Hematopoietic multipotent progenitor cell treated with erythropoietin and hydrocortisone succinate and interleukin-3 and kit ligand, for 15 days (in vitro differentiated cells): Measurements from ENCODE around the gene RPL14.
A peak's percentile ranks its signal among the peaks of the same experiment; 100 is the strongest.
"Not testable (repeated sequence)": the region's sequence is repeated elsewhere in the genome, so short reads cannot be mapped to it uniquely, and the experiment has no call there.

Source experiments
- DNase-seq: peaks from one replicate; pipeline ENCODE4 v3.0.0-alpha.2; 2015; ENCODE audit warnings: low spot score

Gene RPL14

DNA sequence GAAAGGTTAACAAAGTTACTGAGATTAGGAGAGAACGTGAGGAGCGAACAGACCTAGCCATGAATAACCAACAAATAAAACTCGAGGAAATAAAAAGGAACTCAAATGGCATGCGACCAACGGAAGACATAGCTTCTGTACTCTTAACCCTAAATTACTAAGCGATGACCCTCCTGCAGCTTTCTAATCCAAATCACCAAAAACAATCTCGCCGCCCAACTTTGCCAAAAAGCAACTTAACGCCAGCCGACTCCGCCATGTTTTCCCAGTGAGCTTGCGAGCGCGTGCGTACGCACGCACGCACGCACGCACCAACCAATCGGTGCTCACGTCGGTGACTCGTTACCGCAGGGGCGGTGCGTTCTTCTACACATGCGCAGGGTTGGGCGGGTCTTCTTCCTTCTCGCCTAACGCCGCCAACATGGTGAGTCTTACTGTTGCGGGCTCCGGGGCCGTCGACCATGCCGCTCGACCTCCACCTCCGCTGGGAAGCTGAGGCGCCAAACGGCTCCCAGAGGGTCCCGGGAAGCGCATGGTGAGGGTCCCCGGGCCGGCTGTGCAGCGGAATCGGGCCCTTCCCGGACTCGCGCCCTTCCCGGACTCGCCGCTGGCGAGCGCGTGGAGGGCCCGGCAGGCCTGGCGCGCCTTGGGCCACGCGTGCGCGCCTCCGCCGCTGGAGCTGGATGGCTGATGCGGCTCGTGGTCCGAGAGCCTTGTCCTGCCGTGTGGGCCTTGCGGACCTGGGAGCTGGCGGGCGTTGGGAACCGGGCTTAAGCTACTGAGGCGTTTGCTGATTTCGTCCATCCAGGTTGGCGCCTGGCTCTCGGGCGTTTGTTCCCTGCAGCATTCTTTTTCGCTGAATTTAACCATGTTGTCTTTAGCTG, at the start of gene RPL14:
RPL14 (plus strand) TSS at position 400 of the 884 bp plus-strand sequence; CDS start at position 533, 133 bp downstream.
- DNase-seq = peak; percentile 96

GRCh38 chr3:40407611-40408010, 49.5 kb upstream of the RPL14 start:
- DNase-seq = no peak

DNA sequence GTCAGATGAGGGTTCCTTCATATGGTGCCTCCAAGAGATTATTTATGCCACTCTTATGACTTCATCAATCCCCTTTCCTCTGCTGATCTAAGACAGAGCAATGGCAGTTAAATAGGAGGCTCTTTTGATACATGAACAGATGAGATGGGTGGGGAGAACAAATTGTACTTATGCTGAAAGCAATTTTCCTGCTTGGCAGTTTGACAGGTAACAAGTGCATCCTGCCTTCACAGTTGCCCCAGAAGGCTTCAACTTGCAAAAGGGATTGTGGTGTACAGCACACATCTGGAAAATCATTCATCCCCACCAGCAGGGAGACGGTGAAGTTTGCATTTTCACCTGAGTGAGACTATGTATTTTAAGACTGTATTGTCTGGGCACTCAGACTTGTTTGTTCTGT, 42.9 kb upstream of the RPL14 start:
- DNase-seq = no peak

- DNase-seq = no peak
These were observed 39.1 kb upstream of the RPL14 start for GRCh38 chr3:40417845-40418543.

- DNase-seq = no peak
These were observed 34.3 kb upstream of the RPL14 start for GRCh38 chr3:40422861-40423260.

GRCh38 chr3:40427045-40427669, 30.0 kb upstream of the RPL14 start:
- no peak for DNase-seq

GRCh38 chr3:40432793-40433192, 24.3 kb upstream of the RPL14 start:
- no peak for DNase-seq

GRCh38 chr3:40437889-40438288, 19.2 kb upstream of the RPL14 start:
- no peak for DNase-seq

DNA sequence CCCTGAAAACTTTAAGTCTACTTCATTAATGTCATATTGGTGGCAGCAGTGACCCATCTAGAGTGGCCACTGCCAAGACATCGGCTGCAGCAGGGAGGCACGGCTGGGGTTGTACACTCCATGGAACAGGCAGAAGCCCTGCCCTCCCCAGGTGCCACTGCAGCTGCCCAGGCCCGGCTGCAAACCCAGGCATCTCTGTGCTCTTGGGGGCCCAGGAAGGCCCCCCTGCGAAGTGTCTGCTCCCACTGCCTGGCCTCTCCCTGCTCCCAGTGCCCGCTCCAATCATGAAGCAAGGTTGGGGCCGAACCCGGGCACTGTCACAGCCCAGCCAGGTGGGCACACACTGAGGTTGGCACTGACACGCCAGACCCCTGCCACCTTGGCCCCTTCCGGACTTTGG, 12.1 kb upstream of the RPL14 start:
- DNase-seq = no peak

- DNase-seq = no peak
These were observed 11.3 kb upstream of the RPL14 start for GRCh38 chr3:40445880-40446279.

GRCh38 chr3:40450438-40450837, 6.7 kb upstream of the RPL14 start:
- no peak for DNase-seq

GRCh38 chr3:40451551-40451950, 5.6 kb upstream of the RPL14 start:
- no peak for DNase-seq

DNA sequence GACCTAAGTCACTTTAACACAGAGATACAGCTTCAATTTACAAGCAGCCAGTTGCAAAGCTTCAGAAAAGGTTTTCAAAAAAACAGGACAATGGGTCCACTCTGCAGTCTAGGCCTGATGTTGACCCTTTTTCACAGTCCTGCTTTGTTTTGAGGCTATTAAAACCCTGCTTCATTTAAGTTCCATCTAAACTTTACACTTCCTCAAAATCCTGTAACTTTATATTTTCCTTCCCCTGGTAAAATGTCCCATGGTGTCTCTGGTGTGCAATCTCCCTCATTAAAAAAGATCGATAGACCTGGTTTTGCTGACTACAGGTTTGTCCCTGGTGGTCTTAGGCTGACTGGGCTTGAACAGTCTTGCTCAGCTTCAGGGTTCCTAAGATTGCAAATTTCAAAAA, 5.1 kb upstream of the RPL14 start:
- no peak for DNase-seq

DNA sequence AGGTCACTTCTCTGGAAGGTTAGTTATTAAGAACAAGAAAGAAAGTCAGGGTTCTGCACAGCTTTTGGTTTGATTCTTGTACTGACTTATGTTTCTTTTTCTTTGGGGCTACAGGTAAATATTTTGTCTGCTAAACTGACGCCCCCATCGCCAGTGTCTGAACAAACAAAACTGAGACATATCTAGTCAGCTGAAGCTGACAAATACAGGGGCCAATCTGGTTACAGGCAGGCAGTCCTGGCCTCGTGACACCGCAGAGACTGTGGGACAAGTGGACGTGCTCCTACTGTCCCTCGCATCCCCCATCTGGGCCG, 4.6 kb upstream of the RPL14 start:
- DNase-seq = no peak

DNA sequence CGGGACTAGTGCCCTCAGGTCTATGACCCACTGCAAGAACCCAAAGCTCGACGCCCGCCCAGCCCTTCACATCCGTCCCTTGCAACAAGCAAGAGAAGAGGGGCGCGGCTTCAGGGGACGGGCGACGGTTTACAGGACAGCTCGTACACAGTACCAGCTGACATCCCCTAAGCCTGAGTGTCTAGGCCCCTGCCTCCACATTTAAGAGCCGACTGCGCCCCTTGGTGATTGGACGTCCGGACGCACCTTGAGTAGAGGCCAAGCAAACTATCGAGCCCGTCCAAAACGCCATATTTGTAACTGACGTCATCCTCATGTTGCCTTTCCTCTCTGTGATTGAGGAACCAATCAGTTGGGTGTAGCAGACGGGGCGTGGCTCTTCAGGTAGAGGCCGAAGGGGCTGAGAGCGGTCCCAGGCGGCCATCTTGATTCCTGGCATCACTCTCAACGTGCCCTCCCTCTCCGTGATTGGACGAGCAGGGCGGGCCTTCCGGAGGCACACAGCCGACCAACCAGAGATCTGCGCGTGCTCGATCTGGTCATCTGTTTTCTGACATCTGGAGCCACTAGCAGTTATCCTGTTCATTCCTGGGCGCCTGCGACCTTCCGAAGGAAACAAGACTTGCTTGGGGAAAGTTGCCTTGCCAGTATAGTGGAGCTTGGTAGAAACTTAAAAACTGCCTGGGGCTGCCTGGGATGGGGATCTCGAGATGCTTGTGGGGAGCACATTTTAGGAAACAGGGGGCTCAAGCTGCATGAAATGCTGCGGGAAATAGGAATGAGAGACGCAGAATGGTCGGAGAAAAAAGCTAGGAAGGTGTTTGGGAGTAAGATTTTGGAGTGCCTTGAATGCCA, 4.0 kb upstream of the RPL14 start:
- peak; percentile 98 for DNase-seq

- no peak for DNase-seq
These were observed 3.2 kb upstream of the RPL14 start for GRCh38 chr3:40453933-40454332.

GRCh38 chr3:40455328-40455727, 1.8 kb upstream of the RPL14 start:
- DNase-seq = no peak

DNA sequence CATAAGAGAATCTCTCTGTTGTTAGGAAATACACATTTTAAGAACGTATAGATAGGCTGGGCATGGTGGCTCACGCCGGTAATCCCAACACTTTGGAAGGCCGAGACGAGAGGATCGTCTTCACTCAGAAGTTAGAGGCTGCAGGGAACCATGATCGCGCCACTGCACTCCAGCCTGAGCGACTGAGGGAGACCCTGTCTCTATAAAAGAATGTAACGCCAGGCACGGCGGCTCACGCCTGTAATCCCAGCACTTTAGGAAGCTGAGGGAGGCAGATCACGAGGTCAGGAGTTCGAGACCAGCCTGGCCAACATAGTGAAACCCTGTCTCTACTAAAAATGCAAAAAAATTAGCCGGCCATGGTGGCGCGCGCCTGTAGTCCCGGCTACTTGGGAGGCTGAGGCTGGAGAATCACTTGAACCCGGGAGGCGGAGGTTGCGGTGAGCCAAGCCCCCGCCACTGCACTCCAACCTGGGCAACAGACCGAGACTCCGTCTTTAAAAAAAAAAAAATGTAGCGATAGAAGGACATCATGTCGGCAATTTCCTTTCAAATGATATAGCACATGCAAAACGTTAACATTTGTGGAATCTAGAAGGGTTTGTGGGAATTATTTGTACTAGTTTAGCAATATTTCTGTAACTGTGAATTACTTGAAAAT, 730 bp upstream of the RPL14 start:
- no peak for DNase-seq

GRCh38 chr3:40458473-40458872, 1.3 kb downstream of the RPL14 start:
- no peak for DNase-seq

DNA sequence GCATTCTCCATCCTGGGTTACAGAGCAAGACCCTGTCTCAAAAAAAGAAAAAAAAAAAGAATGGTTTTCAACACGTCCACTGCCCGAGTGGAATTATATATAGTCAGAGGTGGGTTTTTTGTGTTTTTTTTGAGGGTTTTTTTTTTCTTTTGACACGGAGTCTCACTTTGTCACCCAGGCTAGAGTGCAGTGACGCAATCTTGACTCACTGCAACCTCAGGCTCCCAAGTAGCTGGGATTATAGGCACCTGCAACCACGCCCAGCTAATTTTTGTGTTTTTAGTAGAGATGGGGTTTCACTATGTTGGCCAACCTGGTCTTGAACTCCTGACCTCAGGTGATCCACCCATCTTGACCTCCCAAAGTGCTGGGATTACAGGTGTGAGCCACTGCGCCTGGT, 3.3 kb downstream of the RPL14 start:
- DNase-seq = not testable (repeated sequence)

GRCh38 chr3:40461161-40461560, 4.0 kb downstream of the RPL14 start:
- no peak for DNase-seq

DNA sequence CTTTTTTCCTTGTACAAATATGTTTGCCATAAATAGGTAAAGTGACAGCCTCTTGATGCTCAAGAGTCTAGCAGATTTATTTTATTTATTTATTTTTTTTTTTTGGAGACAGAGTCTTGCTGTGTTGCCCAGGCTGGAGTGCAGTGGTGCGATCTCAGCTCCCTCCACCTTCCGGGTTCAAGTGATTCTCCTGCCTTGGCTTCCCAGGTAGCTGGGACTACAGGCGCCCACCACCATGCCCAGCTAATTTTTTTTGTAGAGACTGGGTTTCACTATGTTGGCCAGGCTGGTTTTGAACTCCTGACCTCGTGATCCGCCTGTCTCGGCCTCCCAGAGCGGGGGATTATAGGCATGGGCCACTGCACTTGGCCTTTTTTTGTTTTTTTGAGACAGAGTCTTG, 5.7 kb downstream of the RPL14 start:
- not testable (repeated sequence) for DNase-seq
